ENCODE measurements around the gene COX6A2.

Gene COX6A2

DNA sequence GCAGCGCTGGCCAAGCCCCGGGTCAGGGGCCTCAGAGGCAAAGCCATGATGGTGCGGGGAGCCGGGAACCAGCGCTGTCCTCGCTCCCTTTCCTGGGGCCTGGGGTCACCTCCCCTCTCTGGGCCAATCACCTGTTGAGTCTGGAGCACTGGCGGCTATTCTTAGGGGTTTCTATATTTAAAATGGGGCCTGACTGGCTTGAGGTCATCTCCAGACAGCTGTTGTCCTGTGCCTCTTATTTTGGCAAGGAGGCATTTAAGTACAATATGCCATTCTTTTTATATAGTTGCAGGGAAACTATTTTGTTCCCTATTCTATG lies at the start of gene COX6A2:
TSS of gene COX6A2 (minus strand) at position 82 of the 319 bp plus-strand sequence. CDS start at position 47, 35 bp downstream.
- DNase-seq = no peak

DNA sequence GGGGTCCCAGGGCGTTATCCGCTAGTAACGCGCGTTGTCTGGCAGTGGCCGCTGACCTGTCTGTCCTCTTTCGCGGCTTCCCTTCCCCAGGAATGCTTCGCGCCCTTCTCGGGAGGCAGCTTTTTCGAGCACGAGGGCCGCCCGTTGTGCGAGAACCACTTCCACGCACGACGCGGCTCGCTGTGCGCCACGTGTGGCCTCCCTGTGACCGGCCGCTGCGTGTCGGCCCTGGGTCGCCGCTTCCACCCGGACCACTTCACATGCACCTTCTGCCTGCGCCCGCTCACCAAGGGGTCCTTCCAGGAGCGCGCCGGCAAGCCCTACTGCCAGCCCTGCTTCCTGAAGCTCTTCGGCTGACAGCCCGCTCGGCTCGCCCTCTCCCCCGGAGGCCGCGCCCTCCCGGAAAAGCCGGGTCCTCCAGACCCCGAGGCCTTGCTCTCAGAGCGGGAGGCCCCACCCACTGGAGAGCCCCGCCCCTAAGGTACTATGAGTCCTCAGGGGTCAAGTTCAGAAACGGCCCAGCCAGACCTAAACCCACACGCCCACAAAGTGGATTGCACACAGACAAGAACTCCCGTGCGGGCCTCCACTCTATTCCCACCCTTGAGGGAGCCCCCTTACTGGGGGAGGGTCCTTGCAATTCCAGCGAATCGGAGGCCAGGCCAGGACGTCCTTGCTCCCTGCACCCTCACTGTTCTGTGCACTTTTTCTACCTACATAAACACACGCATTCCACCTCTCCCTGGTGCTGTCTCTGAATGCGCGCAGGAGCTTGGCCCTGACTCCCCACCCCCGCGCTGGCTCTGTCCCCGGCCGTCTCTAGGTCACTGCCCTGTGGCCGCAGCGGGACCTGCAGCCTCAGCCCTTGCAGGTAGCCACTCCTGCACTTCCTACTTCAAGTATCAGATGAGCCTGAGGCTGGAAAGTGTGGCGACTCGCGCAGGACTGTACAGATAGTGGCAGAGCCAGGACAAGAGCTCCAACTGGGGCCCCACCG lies 49.4 kb upstream of the COX6A2 start:
- peak; percentile 52 for DNase-seq

DNA sequence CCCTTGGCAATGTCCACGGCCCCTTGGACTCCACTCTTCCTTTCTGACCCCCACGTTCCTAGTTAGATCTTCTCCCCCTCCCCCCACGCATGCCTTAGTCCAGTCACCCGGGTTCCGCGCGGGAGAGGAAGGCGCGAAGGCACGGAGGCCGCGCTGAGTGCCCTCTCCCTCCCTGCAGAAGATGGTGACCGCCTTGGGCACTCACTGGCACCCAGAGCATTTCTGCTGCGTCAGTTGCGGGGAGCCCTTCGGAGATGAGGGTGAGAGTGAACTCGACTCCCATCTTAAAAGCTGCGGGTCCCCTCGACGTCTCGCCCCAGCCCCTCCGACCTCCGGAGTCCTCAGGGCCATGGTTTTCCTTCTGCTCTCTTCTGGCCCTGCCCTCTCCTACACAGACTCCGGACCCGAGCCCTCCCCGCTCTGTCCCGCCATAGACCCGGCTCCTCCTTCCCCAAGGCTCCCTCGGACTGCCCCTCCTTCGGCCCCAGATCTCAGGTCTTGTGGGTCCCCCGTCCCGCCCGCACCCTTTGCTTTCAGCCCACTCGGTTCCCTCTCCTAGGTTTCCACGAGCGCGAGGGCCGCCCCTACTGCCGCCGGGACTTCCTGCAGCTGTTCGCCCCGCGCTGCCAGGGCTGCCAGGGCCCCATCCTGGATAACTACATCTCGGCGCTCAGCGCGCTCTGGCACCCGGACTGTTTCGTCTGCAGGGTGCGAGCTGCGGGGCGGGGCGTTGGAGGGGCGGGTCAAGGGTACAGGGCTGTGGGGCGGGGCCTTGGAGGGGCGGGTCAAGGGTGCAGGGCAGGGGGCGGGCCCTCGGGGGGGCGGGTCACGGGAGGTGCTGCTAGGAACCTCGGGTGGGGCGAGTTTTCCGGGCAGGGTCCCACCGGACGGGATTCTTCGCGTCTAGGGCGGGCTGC lies 48.4 kb upstream of the COX6A2 start:
- peak; percentile 79 for DNase-seq

DNA sequence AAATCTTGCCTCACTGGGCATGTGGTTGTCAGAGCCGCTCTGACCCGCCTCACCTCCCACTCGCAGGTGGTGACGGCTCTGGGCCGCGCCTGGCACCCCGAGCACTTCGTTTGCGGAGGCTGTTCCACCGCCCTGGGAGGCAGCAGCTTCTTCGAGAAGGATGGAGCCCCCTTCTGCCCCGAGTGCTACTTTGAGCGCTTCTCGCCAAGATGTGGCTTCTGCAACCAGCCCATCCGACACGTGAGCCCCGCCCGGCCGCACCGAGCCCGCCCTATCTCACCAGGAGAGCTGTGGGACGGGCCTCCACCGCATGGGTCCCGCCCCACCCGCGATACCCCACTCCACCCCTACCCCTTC lies 47.8 kb upstream of the COX6A2 start:
- DNase-seq = no peak

DNA sequence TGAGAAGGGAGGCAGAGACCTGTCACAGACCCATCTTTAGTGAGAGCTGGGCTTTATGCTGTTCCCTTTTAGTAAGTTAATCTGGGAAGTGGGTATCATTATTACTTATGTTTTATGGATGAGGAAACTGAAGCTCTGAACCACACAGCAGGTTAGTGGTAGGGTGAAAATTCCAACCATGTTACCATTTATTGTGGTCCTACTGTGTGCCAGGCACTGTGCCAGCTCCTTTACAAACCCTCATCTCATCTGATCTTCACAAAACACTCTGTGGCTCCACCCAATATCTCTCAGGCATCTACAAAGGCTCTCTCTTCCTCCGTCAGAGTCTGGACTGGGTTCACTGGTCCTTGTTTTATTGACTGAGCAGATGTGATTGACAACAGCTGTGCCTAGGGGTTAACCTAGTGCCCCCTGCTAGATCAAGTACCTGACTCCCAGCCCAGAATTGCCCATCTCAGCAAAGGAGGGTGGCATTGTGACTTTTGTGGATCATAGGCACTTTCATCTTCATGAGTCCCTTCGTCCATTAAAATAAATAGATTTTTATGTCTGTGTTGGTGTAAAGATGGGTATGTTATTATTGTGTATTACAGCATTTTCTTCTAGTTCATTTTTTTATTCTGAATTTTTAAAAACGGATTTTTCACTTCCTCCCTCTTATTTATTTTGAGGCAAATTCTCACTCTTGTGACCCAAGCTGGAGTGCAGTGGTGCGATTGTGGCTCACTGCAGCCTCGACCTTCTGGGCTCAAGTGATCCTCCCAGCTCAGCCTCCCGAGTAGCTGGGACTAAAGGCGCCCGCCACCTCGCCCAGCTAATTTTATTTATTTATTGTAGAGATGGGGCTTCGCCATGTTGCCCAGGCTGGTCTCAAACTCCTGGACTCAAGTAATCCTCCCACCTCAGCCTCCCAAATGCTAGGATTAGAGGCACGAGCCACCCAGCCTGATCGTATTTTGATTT lies 46.9 kb upstream of the COX6A2 start:
- no peak for DNase-seq

DNA sequence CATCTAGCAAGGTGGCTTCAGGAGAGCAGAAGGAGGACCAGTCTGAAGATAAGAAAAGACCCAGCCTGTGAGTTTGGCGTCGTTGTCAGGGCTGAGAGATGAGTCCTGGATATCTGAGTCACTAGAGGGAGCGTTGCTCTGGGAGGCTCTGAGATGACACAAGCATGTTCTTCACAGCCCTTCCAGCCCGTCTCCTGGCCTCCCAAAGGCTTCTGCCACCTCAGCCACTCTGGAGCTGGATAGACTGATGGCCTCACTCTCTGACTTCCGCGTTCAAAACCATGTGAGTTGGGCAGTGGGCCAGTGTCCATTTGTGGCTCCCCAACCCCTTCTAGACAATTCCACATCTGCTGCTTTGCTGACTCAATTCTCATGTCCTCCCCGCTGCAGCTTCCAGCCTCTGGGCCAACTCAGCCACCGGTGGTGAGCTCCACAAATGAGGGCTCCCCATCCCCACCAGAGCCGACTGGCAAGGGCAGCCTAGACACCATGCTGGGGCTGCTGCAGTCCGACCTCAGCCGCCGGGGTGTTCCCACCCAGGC lies 46.1 kb upstream of the COX6A2 start:
- DNase-seq = no peak

DNA sequence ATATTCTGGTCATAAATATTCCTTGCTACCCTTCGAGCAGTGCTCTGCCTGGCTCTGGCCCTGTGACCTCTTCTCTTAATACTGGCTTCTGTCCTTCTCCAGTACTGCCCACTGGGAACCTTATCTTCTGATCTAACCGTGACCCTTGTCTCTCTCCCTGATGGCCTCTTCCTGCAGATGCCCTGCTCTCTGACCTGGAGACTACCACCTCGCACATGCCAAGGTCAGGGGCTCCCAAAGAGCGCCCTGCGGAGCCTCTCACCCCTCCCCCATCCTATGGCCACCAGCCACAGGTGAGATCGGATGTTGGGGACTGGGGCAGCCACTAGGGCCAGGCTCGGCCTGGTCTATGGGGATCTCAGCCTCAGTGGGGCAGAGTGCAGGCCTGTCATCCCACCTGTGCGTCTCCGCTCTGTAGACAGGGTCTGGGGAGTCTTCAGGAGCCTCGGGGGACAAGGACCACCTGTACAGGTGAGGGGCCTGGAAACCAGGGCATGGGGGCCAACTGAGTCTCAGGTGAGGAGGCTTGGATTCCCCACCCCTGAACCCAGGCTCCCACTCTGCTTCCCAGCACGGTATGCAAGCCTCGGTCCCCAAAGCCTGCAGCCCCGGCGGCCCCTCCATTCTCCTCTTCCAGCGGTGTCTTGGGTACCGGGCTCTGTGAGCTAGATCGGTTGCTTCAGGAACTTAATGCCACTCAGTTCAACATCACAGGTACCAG lies 45.3 kb upstream of the COX6A2 start:
- DNase-seq = no peak

DNA sequence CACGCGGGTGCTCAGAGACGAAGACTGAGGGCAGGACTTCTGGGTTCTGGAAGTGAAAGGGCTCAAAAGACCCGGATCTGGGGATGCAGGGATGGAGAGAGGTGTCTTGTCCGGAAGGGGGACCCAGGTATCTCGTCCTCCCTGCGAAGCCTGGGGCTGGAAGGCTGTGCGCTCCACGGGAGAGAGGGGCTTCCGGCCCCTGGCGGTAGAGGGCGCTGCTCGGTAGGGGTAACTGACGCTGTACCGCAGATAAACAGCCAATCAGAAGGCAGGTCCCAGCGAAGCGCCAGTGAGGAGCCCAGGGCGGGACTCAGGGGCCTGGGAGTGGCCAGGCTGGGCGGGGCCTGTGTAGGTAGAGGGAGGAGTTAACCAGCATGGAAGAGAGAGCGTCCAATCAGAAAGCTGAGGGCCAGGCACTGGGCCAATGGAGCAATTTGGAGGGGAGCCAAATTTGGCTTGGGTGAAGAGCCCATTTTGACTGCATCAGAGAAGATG lies 44.6 kb upstream of the COX6A2 start:
- DNase-seq = no peak

DNA sequence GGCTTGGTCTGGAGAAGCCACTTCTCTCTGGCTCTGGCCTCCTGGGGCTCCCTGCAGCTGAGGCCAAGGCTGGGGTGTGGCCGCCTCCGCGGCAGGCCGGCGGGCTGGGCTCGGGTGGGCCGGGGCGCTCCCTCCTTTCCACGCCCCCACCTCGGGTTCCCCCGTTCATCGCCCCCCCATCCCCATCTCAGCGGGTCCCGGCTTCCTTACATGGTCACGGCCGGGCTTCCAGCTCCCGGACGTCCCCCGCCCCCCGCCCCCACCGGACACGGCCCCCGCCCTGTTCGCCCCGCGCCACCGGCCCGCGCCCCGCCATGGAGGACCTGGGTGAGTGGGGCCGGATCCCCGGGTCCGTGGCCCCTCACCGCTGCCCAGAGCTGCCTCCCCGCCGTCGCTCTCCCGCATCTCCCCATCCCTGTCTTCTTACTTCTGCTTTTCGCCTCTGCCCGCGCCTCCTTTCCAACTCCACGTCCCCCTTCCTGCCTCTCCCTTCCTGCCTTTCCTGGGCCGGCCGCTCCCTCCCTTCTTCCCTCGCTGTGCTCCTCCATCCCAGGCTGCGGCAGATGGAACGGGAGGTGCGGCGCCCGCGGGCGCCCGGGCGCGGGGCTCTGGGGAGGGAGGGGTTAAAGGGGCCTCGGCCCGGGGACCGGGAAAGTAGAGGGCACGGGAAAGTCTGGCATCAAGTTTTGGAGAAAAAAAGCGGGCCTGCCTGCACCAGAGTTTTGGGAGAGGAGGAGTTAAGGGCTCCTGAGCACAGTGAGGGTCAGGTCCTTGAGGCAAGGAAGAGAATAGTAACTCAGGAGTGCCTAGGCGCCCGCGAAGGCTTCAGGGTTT lies 43.9 kb upstream of the COX6A2 start, which contains the start of gene TGFB1I1:
TSS of gene TGFB1I1 (plus strand) at position 278 of the 834 bp plus-strand sequence. CDS start at position 315, 37 bp downstream.
- no peak for DNase-seq

DNA sequence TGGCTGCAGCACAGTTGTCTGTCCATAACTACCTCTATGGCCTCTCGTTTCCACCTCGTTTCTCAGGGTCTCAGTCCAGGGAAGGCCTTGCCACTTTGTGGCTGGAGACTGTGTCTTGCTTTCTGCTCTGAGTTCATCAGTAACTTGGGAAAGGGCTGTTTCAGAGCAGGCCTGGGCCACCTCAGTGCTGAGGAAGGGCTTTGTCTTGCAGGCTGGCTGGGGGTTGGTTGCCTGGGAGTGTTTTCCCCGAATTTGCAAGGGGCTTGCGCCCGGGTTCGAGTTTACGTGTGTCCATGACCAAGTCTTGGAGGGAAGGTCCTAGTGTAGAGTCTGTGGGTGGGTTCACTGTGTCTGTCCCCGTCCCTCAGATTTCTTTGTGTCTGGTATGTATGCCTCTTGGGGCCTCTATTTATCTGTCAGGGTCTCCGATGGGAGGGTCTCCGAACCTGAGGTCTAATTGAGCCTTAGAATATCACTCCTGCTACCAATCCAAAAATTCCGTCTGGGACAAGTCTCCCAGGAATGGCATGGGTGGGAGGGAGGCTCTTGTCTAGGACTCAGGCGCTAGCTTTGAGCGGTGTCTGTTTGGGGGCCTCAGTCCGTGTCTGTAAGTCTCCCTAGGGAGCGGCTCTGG lies 43.2 kb upstream of the COX6A2 start:
- DNase-seq = no peak

DNA sequence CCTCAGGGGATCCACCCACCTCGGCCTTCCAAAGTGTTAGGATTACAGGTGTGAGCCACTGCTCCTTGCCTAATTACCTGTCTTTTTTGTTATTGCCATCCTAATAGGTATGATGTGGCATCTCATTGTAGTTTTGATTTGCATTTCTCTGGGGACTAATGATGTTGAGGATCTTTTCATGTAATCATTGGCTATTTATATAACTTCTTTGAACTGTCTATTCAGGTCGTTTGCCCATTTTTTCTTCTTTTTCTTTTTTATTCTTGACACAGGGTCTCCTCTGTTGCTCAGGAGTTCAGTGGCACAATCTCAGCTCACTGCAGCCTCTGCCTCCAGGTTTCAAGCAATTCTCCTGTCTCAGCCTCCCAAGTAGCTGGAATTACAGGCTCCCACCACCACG lies 42.5 kb upstream of the COX6A2 start:
- no peak for DNase-seq

DNA sequence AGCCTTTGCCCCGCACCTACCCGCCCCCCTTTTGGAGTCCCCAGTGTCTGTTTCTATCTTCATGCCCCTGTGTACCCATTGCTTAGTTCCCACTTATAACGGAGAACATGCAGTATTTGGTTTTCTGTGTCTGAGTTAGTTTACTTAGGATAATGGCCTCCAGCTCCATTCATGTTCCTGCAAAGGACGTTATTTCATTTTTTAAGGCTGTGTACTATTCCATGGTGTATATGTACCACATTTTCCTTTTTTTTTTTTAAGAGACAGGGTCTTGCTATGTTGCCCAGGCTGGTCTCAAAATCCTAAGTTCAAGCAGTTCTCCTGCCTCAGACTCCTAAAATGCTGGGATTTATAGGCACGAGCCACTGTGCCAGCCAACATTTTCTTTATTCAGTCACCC lies 39.7 kb upstream of the COX6A2 start:
- no peak for DNase-seq

DNA sequence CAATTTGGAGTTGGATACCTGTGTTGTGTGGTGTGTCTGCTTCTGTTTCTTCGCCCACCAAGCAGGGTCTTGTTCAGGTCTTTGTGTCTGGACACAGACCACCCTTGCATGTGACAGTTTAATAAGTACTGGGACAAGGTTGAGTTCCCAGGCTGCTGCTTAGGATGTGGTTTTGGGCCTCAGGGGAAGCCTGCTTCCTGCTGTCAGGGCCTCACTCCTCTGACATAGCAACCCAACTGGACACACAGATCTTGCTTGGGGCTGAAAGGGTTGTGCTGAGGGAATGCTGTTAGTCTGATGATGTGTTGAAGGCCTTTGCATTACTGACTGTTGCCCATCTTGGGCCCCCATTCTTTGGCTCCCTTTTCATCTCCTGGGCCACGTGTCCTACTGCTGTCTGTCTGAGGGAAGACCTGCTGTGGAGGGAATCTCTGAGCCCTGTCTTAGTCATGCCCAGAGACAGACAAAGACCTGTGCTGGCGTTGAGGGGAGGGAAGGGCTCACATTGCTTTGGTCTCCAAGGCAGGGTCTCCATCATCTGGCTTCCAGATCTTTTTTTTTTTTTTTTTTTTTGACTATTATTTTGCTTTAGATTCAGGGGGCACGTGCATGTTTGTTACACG lies 39.1 kb upstream of the COX6A2 start:
- no peak for DNase-seq

DNA sequence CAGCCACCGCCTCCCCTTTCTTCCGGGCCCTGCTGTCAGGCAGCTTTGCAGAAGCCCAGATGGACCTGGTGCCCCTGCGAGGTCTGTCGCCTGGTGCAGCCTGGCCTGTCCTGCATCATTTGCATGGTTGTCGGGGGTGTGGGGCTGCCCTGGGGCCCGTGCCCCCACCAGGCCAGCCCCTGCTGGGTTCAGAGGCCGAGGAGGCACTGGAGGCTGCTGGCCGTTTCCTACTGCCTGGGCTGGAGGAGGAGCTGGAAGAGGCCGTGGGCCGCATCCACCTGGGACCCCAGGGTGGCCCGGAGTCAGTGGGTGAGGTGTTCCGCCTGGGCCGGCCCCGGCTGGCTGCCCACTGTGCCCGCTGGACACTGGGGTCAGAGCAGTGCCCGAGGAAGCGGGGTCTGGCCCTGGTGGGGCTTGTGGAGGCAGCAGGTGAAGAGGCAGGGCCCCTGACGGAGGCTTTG lies 38.3 kb upstream of the COX6A2 start:
- DNase-seq = no peak

DNA sequence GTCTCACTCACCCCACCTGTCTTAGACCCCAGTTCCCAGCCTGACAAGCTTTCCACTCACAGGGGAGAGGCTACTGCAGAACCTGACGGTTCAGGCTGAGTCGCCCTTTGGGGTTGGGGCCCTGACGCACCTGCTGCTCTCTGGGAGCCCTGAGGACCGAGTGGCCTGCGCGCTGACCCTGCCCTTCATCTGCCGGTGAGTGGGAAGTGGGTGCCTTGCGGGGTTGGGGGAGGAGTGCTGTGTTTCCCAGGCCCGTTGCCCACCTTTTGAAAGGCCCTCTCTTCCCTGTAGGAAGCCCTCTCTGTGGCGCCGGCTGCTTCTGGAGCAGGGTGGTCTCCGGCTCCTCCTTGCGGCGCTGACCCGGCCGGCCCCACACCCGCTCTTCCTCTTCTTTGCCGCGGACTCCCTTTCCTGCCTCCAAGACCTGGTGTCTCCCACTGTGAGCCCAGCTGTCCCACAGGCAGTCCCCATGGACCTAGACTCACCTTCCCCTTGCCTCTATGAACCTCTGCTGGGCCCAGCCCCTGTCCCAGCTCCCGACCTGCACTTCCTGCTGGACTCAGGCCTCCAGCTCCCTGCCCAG lies 37.7 kb upstream of the COX6A2 start:
- DNase-seq = no peak

DNA sequence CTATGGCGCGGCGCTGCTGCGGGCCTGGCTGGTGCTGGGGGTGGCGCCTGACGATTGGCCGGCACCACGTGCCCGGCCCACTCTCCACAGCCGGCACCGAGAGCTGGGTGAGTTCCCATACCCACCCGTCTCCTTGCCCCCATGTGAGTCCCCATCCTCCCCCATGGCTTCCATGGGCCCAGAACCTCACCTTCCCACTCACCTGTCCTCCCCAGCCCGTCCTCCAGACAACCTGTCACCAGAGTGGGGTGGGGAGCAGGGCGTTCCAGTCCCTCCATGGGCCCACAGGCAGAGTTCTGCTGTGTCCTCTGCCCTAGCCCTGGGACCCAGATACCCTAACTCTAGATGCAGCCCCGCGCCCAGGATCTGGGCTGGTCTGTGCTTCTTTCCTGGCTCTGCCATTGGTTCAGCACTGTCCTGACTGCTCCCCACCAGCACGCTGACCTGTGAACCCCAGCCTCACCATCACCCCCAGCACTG lies 36.7 kb upstream of the COX6A2 start:
- DNase-seq = no peak

DNA sequence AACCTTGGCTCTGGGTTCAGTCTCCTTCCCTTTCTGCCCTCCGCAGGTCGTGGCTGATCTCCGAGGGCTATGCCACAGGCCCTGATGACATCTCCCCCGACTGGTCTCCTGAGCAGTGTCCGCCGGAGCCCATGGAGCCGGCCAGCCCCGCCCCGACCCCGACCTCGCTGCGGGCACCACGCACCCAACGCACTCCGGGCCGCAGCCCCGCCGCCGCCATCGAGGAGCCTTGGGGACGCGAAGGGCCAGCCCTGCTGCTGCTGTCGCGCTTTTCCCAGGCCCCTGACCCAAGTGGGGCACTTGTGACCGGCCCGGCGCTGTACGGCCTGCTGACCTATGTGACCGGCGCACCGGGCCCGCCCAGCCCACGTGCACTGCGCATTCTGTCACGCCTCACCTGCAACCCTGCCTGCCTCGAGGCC lies 36.2 kb upstream of the COX6A2 start:
- DNase-seq = no peak

Data from activated CD4-positive, CD25-positive, alpha-beta regulatory T cell treated with anti-CD3 and anti-CD28 coated beads, Interleukin-2, amount 50 U/mL, for 72 hours (primary cell).